ENCODE results near the gene PRKAR1B.

DNA sequence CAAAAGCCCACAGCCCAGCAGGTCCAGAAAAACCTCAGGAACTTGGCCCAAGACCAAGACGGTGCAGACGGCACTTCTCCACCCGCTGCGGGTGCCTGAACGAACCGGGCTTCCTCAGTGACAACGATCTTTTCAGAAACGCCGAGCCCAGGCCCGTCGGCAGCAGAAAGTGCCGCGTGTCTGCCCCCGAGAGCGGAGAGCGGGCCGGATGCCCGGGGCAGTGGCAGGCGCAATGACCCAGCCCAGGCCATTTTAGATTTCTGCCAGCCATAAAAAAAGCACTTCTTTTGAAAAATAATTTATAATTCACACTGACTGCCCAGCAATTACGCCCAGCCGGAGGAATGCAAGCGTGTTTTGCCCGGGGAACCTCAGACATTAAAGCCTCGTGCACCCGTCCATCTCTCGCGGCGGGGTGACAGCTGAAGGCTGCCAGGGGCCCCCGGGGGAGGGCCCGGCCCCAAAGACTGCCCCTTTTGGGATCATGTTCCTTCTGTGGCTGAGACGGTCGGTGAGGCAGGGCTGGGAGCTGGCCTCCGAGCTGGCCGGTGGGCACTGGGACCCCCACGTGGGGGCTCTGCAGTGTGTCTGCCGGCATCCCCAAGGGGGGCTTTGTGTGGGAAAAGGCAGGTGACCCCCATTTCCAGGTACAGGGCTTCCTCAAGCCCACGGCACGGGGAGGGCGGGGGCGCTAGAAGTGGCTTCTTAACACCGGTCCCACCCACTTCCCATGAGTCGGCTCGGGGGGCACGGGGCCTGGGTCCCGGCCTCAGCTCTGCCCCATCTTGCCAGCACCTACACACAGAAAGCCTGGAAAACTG, 136.1 kb downstream of the PRKAR1B start:
- TF ChIP-seq YY1 (IDR thresholded peaks at IDR 0.05; ENCODE audit: insufficient read depth, insufficient read length) (no peak), ZNF274 (IDR thresholded peaks at IDR 0.05; ENCODE audit: low read depth, low read length) (no peak)

Measured in NT2/D1 (cell line).